GM15510 (cell line): Measurements from ENCODE around the gene F13A1.

Experiments used
- POLR2A ChIP-seq: IDR thresholded peaks from 3 replicates; pipeline ENCODE4 v1.6.1; 2011; ENCODE audit warnings: borderline replicate concordance; ENCODE audit not compliant: insufficient read length; ENCODE audit errors: extremely low read depth

The F13A1 gene

GRCh38 chr6:6234963-6235362 lies 85.5 kb downstream of the F13A1 start:
- no peak for TF ChIP-seq POLR2A

GRCh38 chr6:6230286-6230685 lies 90.2 kb downstream of the F13A1 start:
- no peak for TF ChIP-seq POLR2A

GRCh38 chr6:6227896-6228295 lies 92.6 kb downstream of the F13A1 start:
- TF ChIP-seq POLR2A: no peak

GRCh38 chr6:6225885-6226529 lies 94.5 kb downstream of the F13A1 start:
- TF ChIP-seq POLR2A: no peak

GRCh38 chr6:6224933-6225486 lies 95.5 kb downstream of the F13A1 start:
- no peak for TF ChIP-seq POLR2A

GRCh38 chr6:6221787-6222535 lies 98.5 kb downstream of the F13A1 start:
- TF ChIP-seq POLR2A: no peak

- TF ChIP-seq POLR2A: no peak
Observed at GRCh38 chr6:6220718-6221117, 99.7 kb downstream of the F13A1 start.

GRCh38 chr6:6219716-6220115 lies 100.7 kb downstream of the F13A1 start:
- TF ChIP-seq POLR2A: no peak

GRCh38 chr6:6218759-6219085 lies 101.7 kb downstream of the F13A1 start:
- TF ChIP-seq POLR2A: no peak

- no peak for TF ChIP-seq POLR2A
Observed at GRCh38 chr6:6217855-6218758, 102.4 kb downstream of the F13A1 start.

GRCh38 chr6:6210994-6211393 lies 109.5 kb downstream of the F13A1 start:
- TF ChIP-seq POLR2A: no peak

GRCh38 chr6:6202886-6203285 lies 117.6 kb downstream of the F13A1 start:
- no peak for TF ChIP-seq POLR2A

- TF ChIP-seq POLR2A: no peak
Observed at GRCh38 chr6:6201200-6201599, 119.3 kb downstream of the F13A1 start.

GRCh38 chr6:6199678-6200077 lies 120.8 kb downstream of the F13A1 start:
- no peak for TF ChIP-seq POLR2A

GRCh38 chr6:6196762-6197161 lies 123.7 kb downstream of the F13A1 start:
- TF ChIP-seq POLR2A: no peak
